Umbilical cord (tissue), 2 donors: ENCODE results near the gene SYT17. TPM values are rescaled to one million over a fixed set of nuclear protein-coding genes. Genes with fewer than 3 reads are reported as not detected.

Source experiments
- DNase-seq: peaks from one replicate; pipeline ENCODE4 v3.0.0-alpha.2; 2015; ENCODE audit warnings: low spot score
- total RNA-seq: library from RNA; depleted of rRNA; stranded (reverse); fragments of >200 nt; gene quantifications from one replicate; pipeline ENCODE4 v1.2.3, GENCODE V29; 2014; ENCODE audit warnings: low replicate concordance; ENCODE audit not compliant: insufficient read depth

Gene SYT17
- total RNA-seq, result 9.4 TPM

GRCh38 chr16:19167710-19168370 is at the start of gene SYT17:
SYT17 (plus strand) TSS chr16:19168240; CDS start chr16:19168647, 407 bp downstream.
- peak; percentile 46 for DNase-seq

GRCh38 chr16:19118938-19119431 is 49.1 kb upstream of the SYT17 start:
- peak; percentile 85 for DNase-seq

GRCh38 chr16:19119564-19119963 is 48.5 kb upstream of the SYT17 start:
- DNase-seq, result peak; percentile 46

GRCh38 chr16:19123535-19124178 is 44.4 kb upstream of the SYT17 start:
- no peak for DNase-seq

- no peak for DNase-seq
These were observed 41.7 kb upstream of the SYT17 start for GRCh38 chr16:19126300-19126699.

DNA sequence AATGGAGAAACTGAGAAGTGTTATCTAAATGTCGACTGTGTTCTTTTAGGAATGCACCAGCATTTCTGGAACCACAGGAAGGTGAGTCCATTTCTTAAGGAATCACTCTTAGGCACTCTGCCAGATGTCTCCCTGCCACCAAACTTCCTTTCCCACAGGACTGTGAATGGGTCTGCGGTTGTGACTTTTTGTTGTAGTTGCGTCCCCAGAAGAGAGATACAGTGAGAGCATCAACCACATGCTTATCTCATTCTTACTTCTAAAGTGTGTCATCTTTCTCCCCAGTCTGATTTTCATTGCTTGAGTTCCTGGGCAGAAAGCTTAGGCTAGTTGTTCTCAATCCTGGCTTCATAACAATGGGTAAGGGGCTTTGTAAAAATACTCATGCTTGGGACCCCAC is 40.8 kb upstream of the SYT17 start:
- no peak for DNase-seq

GRCh38 chr16:19127674-19128131 is 40.3 kb upstream of the SYT17 start:
- DNase-seq, result no peak

GRCh38 chr16:19128454-19129200 is 39.4 kb upstream of the SYT17 start:
- no peak for DNase-seq

DNA sequence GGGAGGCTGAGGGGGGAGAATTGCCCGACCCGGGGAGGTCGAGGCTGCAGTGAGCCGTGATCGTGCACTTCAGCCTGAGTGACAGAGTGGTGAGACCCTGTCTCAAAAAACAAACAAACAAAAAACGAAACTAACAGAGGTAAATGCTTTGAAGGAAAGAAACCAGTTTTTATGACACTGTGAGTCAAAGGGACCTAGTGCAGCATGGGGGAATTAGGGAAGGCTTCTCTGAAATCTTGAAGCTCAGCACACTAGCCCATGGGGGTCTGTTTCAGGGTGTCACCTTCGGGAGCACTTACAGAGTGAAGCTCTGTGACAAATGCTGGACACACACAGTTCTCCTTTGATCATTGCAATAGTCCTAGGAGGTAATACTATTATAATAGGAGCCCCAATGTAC is 37.7 kb upstream of the SYT17 start:
- no peak for DNase-seq

- DNase-seq, result peak; percentile 46
These were observed 36.9 kb upstream of the SYT17 start for GRCh38 chr16:19130852-19131824.

GRCh38 chr16:19131825-19132218 is 36.2 kb upstream of the SYT17 start:
- DNase-seq, result no peak

DNA sequence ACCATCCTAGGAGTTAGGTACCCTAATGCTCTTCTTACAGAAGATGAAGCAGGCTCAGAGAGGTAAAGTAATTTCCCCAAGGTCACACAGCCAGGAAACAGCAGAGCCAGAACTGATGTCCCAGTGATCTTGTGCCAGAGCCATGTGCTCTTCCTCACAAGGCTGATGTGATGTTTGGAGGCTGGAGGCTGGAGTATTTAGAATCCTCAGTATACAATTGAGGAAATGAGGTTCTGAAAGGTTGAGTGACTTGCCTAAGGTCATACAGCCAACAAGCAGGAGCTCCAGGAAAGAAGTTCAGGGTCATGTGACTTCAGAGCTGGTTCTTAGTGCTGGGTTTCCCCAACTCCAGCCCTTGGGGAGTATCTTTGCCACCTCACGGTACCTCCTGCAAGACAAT is 35.8 kb upstream of the SYT17 start:
- DNase-seq, result no peak

- no peak for DNase-seq
These were observed 35.1 kb upstream of the SYT17 start for GRCh38 chr16:19132898-19133297.

GRCh38 chr16:19133600-19133999 is 34.4 kb upstream of the SYT17 start:
- DNase-seq, result no peak

GRCh38 chr16:19135201-19135842 is 32.7 kb upstream of the SYT17 start:
- DNase-seq, result no peak

DNA sequence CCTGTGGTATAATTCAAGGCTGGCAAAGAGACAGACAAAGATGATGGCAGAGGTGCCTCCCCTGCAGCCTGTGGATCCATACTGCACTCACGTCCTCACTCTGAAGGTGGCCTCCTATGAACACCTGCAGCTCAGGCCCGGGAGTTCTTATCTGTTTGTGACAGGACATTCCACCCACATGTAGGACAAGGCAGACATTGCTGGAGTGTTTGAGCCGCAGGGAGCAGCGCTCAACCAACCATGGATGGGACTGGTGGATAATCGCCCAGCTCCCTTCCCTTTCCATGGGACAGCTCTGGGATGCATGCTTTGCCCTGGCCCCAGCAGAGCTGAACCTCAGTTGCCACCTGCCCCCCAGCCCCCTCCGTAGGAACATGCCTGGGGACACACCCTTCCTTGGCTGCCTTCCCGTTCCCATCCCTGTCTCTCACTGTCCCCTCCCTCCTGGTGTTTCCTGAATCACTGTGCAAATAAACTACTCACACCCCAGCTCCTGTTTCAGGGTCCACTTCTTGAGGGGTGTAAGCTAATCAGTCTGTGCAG is 32.1 kb upstream of the SYT17 start:
- no peak for DNase-seq

- DNase-seq, result peak; percentile 34
These were observed 31.4 kb upstream of the SYT17 start for GRCh38 chr16:19136549-19137196.

GRCh38 chr16:19137201-19138128 is 30.6 kb upstream of the SYT17 start:
- no peak for DNase-seq

- DNase-seq, result peak; percentile 91
These were observed 29.4 kb upstream of the SYT17 start for GRCh38 chr16:19138601-19139000.
